Left renal cortex interstitium (tissue), 4 donors: ENCODE results near the gene LZTFL1. TPM values are rescaled to one million over a fixed set of nuclear protein-coding genes. Genes with fewer than 3 reads are reported as not detected.

ENCODE experiments used
- DNase-seq, 4 donors: peaks; one replicate each; pipeline ENCODE4 v3.0.0-alpha.2; 2013; ENCODE audit warnings: low read depth in 4 of 4, low spot score in 2 of 4, missing footprints in 1 of 4
- polyA plus RNA-seq, 4 donors: library from polyadenylated mRNA; unstranded; fragments of 120-200 nt; gene quantifications; one replicate each; pipeline ENCODE4 v1.2.1, GENCODE V29; 2013; ENCODE audit not compliant: insufficient read length in 4 of 4

Gene LZTFL1
- polyA plus RNA-seq, 4 donors, result 54.2 to 61.8 (median 58.2) TPM

- no peak for DNase-seq
Measured at GRCh38 chr3:45816544-45816943, 25.4 kb downstream of the LZTFL1 start.

DNA sequence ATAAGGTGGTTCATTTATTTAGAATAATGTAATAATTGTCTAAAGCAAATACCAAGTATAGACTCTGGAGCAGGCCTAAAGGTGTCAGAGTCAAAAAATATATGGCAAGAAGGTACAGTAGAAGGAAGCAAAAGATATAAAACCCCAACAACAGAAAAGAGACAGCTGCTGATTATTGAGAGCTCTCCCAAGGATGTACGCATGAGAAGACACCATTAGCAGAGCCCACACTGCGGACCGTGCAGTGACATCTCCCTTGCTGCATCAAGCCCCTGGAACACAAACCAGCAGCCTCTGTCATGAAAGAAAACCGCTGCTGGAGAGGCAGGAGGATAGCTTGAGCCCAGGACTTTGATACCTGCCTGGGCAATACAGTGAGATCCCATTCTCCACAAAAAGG lies 27.6 kb downstream of the LZTFL1 start:
- no peak for DNase-seq

DNA sequence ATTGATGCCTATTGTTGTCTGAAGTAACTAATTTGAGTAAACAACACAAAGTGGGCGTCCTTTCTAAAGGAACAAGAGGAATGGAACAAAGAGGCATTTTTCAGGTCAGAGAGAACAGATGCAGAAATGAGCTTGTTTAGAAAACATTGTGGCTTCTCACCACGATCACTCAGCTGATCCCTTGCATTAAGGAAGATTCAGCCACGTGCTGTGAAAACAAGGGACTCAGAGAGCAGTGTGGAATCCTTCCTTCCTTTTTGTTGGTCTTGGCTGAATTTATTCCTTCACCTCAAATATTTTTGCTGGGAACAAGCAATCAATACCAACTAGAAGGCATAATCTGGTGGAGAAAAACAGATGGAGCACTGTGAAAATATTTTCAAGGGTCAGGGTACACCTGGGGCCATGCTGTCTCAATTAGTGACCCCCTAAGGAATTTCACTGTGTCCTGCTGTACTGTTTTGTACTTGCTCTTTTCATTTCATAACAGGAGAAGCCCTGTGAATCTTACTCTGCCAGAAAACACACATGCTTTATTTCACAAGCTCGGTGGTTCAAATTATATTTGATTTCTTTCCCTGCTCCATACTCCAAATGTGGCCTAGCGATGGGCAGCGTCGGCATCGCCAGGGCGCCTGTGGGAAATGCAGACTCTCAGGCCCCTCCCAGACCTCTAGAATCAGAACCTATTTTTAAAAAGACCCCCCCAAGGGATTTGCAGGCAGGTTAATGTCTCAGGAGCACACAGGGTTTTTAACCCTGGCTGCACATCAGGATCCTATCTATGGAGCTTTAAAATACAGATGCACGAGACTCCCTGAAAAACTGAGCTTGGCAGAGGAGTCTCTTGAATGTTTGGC lies 34.0 kb downstream of the LZTFL1 start:
- no peak for DNase-seq

GRCh38 chr3:45807133-45807532 lies 34.8 kb downstream of the LZTFL1 start:
- no peak for DNase-seq

DNA sequence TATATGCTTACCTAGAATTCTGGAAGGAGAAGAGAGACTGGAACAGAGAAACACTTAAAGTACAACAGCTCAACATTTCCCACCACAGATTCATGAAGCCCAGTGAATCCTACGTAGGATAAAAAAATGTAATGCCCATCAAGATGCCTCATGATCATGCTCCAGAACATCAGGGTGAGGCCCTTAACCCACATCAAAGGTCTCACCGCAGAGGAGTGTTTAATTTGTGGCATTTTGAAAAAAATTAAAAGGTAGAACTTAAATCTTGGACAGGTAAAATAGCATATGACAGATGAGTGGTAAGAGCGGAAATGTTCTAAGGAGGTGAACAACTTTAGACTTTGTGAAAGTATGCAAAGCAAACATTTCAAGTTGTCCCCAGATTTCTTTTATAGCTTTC lies 35.8 kb downstream of the LZTFL1 start:
- DNase-seq, result no peak

DNA sequence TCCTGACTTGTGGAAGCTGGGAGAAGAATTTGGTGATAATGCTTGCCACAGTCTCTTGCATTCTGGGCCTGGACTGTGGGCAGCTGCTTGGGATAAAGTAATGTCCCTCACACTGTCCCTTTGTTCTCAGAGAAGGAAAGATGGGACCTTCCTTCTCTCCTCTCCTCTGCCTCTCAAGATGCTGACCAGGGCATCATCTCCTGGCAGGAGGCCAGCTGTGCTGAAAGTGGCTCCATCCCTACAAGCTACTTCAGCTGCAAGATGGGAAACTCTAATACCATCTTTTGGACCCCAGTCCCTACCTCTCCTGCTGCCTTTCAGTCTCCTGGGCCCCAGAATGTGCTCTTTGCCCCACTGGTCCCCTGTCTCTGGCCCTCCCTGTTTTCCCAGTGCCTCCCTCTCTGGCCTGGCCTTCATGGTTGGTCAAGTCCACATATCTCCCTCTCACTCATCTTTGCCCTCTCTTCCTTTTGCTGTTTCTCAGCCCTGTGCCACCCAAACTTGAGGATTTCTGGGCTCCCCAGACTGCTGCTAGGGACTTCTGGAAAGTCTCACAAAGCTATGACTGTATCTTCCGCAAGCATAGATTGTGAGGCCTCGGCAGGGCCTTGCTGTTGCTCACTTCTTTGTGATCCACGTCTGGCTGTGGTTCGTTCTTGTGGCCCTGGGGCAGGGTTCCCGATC lies 38.5 kb downstream of the LZTFL1 start:
- DNase-seq, result no peak

DNA sequence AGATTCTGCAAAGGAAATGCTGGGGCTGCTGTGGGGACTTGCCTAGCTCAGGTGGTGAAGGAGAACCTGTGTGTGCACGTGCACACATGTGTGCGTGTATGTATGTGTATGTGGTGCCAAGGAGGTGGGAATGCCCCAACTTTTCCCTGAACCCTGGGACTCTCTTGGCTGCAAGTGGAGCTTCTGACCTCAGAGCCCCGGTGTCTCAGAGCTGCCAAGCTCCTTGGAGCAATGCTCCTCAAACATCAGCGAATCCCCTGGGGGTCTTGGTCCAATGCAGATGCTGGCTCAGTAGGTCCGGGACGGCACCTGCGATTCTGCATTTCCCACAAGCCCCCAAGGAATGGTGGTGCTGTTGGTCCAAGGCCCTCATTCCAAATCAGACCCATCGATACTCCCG lies 39.8 kb downstream of the LZTFL1 start:
- DNase-seq, result no peak

DNA sequence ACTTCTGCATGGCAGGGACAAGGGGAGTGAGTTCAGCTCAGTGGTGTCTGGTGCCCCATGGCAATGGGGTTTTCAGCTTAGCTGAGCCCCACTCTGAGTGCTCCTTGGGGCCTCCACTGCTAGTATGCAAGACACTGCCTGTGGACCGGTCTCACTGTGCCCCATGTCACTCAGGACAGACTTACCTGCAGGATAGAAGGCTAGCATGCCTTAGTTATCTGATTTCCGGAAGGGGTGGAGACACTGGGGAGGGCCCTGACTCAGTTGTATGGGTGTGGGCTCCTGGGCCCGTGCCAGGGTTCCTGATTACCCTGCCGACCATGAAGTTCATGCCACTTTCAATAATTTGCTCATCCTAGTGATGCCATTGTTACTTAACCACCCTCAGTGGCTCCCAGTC lies 41.3 kb downstream of the LZTFL1 start:
- DNase-seq, result no peak

DNA sequence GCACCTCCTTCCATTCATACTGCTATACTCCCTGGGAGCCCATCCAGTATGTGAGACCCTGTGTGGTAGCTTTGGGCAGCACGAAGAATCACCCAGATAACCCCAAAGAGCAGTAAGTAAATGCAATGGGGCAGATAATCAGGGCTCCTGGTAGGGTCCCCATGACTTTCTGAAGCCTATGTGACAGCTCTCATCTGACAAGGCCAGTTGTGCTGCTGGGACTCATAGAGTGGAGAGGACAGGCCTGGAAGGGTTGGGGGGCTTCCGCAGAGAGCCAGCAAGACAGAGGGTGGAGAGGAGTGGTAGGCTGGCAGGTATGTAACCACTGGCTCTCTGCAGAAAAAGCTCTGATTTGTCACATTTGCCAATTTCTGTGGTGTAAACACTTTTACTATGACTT lies 42.3 kb downstream of the LZTFL1 start:
- no peak for DNase-seq

- no peak for DNase-seq
Measured at GRCh38 chr3:45798034-45798433, 43.9 kb downstream of the LZTFL1 start.

- DNase-seq, result no peak
Measured at GRCh38 chr3:45796902-45797637, 44.8 kb downstream of the LZTFL1 start.

DNA sequence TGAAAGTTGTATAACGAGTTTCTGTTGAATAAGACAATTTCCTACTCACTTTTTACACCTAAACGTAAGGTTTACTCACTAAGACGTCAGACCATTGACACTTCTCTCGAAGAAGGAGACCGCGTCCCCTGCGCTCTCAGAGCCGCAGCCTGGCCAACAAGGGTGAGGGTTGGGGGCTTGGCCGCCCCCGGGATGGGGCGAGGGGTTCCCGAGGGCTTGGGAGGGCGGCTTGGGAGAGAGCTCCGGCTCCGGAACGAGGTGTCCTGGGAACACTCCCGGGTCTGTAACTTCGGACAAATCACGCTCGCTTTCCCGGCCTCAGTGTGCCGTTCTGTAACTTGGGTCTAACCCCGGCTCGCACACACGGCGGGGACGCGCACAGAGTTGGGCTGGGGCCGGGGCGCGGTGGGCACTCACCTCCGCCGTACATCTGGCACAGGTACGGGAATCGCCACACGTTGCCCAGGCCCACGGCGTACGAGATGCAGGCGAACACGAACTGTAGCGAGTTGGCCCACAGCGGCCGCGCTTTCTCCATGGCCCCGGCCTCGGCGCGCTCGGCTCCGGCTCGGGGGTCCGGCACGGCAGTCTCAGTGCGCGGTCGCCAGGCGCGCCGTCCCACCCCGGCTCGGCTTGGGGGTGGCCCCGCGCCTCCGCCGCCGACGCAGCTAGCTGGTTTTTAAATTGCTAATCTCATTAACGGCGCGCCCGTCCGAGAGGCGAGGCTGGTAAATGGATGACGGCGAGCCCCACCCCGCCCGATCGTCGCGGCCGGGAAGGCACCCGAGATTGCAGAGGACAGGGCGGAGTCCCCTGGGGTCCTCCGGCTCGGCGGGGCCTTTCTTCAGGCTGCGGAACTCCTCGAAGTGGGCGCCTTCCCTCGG lies 45.8 kb downstream of the LZTFL1 start, which contains the start of gene SLC6A20:
Gene SLC6A20, minus strand, starts transcription at position 655 of the 884 bp plus-strand sequence. Its CDS starts 117 bp downstream, at position 538.
- peak in 1 of 4 donors; percentile 13 for DNase-seq

GRCh38 chr3:45795509-45795881 lies 46.4 kb downstream of the LZTFL1 start:
- DNase-seq, result peak in 2 of 4 donors; percentile 19 to 36

GRCh38 chr3:45794660-45795059 lies 47.3 kb downstream of the LZTFL1 start:
- DNase-seq, result no peak

GRCh38 chr3:45794177-45794560 lies 47.8 kb downstream of the LZTFL1 start:
- no peak for DNase-seq

DNA sequence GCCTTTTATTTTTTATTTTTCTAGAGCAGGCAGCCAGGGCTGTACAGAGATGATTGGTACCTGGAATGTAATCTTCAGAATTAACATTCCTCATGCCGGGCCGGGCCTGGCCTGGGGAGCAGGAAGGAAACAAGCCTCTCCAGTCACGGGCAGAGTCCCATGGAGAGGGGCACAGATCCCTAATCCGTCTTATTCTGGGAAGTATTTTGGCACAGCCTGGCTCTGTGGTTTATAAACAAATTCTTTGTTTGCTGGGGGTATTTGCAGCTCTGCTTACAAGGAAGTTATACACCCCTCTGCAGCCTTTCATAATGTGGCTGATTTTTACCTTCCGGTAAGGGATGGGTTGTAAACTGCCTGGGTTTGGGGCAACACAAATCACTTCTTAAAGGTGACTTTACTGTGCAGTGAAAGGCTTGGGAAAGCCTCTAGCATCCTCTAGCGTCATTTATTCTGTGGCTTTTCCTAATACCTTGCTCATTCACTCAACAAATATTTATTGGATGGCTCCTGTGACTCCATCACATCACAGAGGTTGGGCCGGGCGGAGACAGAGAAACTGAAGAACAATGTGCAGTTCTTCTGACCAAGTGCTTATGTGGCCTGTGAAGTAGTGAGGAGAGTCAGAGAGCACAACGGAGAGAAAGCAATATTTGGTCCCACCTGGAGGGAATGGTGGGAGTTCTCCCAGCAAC lies 48.3 kb downstream of the LZTFL1 start:
- DNase-seq, result no peak

GRCh38 chr3:45792516-45793172 lies 49.3 kb downstream of the LZTFL1 start:
- DNase-seq, result no peak

- no peak for DNase-seq
Measured at GRCh38 chr3:45792036-45792435, 49.9 kb downstream of the LZTFL1 start.

DNA sequence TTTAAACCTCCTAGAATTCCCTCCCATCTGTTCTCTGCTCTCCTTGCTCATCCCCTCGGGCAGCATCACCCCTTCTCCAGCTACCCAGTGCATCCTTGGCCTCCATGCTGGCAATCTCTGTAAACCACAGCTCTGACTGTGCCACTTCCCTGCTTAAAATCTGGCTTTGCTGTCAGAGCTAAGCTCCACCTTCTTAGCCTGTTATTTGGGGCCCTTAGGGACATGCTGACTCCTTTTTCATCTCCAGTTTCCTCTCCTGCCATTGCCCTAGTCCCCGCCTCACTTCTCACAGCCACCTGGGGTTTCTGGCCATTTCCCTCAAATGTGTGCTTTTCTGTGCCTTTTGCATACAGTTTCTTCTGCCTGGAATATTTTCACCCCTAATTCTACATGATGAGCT lies 51.3 kb downstream of the LZTFL1 start:
- DNase-seq, result no peak
